ENCODE measurements around the gene WDR45B.

Gene WDR45B

DNA sequence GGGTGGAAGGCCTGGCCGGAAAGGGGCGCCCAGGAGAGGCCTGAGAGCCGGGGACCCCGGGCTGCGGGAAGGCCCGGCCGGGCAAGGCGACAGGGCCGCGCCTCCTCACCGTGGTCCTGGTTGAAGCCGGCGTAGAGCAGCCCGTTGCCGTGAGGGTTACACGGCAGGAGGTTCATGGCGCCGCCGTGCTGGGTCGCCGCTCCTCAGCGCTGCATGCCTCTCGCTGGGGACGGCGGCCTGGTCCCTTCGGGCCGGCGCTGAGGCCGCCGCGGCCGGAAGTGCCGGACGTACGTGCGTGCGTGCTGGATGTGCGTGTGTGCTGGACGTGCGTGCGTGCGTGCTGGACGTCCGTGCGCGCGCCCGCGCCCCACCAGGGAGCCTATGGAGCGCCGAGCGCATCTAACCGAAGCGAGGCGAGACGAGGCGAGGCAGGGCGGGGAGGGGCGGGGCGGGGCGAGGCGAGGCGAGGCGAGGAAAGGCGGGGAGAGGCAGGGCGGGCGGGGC is at the start of gene WDR45B:
Gene WDR45B (minus strand): TSS at position 280 of the 504 bp plus-strand sequence. CDS start 104 bp downstream, at position 176.
- DNase-seq (peak; percentile 91 to 92), ATAC-seq (peak; percentile 97)
- Mint-ChIP-seq H3K4me1 (peaks cover 39% of the 10 kb centered on the region), H3K27me3 (no peaks in the 10 kb centered on the region), H3K4me3 (peak within 1 kb of the TSS; percentile 87 to 92), H3K27ac (peak within 1 kb of the TSS; percentile 90 to 93), H3K9me3 (no peaks in the 10 kb centered on the region)

DNA sequence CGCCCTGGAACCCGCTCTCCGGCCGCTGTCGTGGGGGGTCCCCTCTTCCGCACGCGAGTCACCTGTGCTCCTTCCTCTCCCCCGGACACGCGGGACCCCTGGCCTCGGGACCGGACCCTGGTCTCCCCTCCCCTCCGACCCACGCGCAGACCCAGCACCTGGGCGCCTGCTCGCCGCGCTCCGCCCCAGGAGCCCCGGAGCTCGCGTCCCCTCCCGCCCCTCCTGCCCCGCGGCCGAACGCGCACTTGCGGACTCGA is 49.5 kb upstream of the WDR45B start:
- H3K4me1 Mint-ChIP-seq = peaks cover 18% of the 10 kb centered on the region
- peaks cover 8 to 11% of the 10 kb centered on the region in 2 donors for H3K9me3 Mint-ChIP-seq
- DNase-seq (no peak), ATAC-seq (no peak)
- peaks cover 12% of the 10 kb centered on the region for H3K27me3 Mint-ChIP-seq
- no peak overlapping the region for H3K27ac Mint-ChIP-seq
- peak overlapping the region; percentile 63 to 75 for H3K4me3 Mint-ChIP-seq

DNA sequence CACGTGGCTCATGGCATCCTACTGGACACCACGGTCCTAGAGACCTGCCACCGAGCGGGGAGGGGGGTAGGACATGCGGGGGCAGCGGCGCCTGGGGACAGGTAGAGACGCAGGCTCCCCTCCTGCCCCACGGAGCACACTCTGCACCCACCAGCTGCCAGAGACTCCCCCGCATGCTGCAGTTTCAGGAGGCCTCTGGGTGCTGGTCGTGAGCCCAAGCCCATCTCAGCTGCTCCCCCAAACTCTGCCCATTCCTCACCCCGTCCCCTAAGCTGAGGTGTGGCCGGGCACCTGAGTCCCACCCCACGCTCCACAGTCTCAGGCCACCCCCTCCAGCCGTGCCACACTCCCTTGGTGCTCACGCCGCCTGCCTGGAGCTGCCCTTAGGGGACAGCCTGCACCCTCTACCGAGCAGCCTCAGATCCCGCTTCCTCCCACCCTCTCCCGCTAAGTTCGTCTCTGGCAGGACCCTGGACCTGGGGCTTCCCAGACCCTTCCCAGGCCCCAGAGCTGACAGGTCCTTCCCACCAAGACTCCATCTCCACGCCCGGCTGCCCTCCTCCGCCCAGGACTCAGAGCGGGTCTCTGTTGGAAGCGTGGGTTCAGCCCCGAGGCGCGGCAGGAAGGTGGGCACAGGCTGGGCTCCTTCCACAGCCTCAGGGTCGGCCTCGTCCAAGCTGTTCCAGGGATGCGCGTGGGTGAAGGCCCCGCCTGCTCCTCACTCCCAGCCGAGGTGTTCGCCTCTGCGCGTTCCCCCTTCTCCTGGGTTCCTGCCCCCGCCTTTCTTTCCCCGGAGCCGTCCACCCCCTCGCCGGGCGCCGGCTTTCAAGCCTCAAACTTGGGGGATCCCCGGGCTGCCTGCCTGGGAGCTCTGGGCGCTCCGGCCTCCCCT is 48.9 kb upstream of the WDR45B start:
- peaks cover 12% of the 10 kb centered on the region for H3K27me3 Mint-ChIP-seq
- peak; percentile 20 to 23 for DNase-seq
- H3K9me3 Mint-ChIP-seq = peaks cover 8 to 11% of the 10 kb centered on the region in 2 donors
- peak overlapping the region; percentile 63 to 75 for H3K4me3 Mint-ChIP-seq
- ATAC-seq = no peak
- H3K4me1 Mint-ChIP-seq = peaks cover 23% of the 10 kb centered on the region
- no peak overlapping the region for H3K27ac Mint-ChIP-seq

DNA sequence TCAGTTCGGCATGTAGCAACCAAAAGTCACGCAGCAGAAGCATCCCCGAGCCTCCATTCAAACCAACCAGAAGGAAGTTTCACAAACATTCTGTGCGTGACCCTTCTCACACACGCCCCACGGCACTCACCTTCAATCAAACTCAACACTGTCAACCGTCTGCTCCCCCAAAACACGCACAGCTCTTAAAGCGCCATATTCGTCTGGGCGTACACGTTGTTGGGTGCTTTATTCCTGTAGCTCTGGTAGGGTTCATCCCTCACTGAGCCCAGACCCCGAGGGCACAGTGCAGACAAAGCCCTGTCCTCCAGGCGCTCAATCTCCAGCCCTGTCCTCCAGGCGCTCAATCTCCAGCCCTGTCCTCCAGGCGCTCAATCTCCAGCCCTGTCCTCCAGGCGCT is 48.0 kb upstream of the WDR45B start:
- H3K27me3 Mint-ChIP-seq = peaks cover 12% of the 10 kb centered on the region
- peaks cover 8 to 11% of the 10 kb centered on the region in 2 donors for H3K9me3 Mint-ChIP-seq
- H3K4me1 Mint-ChIP-seq = peaks cover 32% of the 10 kb centered on the region
- H3K4me3 Mint-ChIP-seq = no peak overlapping the region
- no peak for DNase-seq
- ATAC-seq = no peak
- H3K27ac Mint-ChIP-seq = no peak overlapping the region

DNA sequence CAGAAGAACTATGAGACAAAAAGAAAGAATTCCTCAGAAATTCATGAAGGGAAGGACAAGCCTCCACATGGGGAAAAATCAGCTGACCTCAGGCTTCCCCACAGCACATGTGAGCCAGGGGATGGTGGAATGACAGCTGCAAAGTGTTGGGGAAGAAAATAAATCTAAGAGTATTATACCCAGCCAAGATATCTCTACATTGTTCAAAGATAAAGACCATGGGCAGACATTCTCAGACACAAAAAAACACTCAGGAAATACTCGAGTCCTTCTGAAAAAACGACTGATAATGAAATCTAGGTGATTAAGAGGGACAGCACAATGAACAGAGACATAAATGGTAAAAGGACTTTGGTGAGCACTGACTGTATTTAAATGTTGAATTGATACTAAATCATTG is 46.4 kb upstream of the WDR45B start:
- ATAC-seq (no peak), DNase-seq (no peak)
- Mint-ChIP-seq H3K4me1 (peaks cover 48% of the 10 kb centered on the region), H3K27ac (no peak overlapping the region), H3K4me3 (no peak overlapping the region), H3K9me3 (peaks cover 8 to 11% of the 10 kb centered on the region in 2 donors), H3K27me3 (peaks cover 12% of the 10 kb centered on the region)

DNA sequence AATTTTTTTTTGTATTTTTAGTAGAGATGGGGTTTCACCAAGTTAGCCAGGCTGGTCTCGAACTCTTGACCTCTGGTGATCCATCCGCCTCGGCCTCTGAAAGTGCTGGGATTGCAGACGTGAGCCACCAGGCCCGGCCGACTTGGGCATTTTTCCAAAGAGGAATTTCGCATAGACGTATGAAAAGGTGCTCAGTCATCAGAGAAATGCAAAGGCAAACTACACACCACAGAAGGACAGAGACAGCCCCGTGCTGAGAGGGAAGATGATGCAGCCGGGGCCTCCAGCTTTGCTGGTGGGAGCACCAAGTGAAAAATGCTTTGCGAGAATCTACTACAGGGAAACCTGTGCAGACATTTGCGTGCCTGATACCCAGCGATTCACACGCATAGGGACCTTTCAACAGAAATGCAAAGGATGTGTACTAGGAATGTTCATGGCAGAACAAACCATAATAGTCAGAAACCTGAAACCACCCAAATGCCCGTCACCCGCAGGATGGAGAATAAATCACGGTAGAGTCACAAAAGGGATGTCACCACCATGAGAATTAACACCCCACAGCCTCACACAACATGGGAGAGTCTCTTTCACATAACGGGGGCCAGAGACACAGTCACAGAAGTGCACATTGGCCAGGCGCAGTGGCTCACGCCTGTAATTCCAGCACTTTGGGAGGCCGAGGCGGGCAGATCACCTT is 45.1 kb upstream of the WDR45B start:
- Mint-ChIP-seq H3K9me3 (peaks cover 8 to 11% of the 10 kb centered on the region in 2 donors), H3K27ac (no peak overlapping the region), H3K4me3 (no peak overlapping the region), H3K27me3 (peaks cover 12% of the 10 kb centered on the region), H3K4me1 (peaks cover 40% of the 10 kb centered on the region)
- ATAC-seq (no peak), DNase-seq (no peak)

DNA sequence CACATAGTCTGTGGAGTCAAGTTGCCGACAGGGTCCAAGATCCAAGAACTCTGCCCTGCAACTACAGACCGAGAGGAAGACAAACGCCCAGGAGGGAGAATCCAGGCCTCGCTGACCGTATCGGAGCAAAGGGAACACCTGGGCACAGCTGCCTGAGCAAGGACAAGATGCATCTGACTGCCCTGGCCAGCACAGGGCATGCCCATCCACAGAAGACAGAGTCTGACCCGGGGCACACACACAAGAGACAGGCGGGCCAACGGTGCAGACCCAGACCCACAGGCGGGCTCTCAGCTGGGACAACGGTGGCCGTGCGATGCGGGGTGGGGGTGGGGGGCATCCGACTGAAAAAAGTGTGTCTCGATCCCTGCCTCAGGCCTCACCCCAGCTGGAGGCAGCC is 44.0 kb upstream of the WDR45B start:
- DNase-seq = no peak
- H3K4me3 Mint-ChIP-seq = peak overlapping the region in 1 of 2 donors; percentile 39
- no peak for ATAC-seq
- H3K9me3 Mint-ChIP-seq = peaks cover 8 to 11% of the 10 kb centered on the region in 2 donors
- peaks cover 37% of the 10 kb centered on the region for H3K4me1 Mint-ChIP-seq
- H3K27me3 Mint-ChIP-seq = peaks cover 9% of the 10 kb centered on the region
- no peak overlapping the region for H3K27ac Mint-ChIP-seq

DNA sequence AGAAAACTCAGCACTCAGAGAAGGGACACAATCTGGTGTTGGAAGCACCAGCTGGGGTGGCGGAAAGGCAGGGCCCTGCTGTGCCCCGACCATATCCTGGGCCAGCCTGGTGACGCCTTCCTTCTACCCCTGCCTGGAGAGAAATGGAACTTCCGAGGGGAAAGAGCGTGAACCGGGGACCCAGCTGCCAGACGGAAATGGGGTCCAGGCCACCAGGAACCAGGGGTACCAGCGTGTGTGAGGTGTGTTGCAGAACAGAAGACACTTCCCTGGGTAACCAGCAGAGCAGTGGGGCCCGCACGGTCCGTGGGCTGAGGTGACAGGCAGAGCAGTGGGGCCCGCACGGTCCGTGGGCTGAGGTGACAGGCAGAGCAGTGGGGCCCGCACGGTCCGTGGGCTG is 43.5 kb upstream of the WDR45B start:
- peak; percentile 61 for ATAC-seq
- peak overlapping the region; percentile 58 to 61 for H3K4me3 Mint-ChIP-seq
- peaks cover 32% of the 10 kb centered on the region for H3K4me1 Mint-ChIP-seq
- H3K27me3 Mint-ChIP-seq = peaks cover 3% of the 10 kb centered on the region
- H3K27ac Mint-ChIP-seq = peak overlapping the region in 1 of 2 donors; percentile 33
- DNase-seq = no peak
- peaks cover 8 to 11% of the 10 kb centered on the region in 2 donors for H3K9me3 Mint-ChIP-seq

DNA sequence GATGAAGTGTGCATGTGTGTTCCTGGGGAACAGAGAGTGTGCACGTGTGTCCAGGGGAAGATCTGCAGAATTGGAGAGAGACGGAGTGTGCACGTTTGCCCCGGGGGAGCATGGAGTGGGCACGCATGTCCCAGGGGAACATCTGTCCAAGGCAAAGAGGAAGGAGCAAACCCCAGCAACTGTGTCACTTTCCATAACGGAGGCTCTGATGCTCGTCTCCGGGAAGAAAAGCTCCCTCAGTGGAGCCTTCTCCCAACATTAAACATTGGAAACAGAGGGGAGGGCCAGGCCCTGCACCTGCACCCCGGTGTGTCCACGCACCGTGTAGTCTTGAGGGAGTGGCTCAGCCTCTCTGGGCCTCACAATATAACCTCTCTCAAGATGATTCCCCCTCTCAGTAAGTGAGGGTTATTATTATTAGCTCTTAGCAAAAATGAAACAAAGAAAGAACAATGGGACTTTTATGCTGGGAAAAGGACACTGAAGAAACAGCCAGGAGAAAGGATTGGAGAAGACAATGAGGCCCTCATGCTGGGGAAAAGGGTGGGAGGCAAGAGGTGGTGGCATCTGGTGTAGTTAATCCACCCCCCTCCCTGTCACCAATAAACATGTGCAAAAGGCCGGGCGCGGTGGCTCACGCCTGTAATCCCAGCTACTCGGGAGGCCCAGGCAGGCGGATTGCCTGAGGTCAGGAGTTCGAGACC is 42.7 kb upstream of the WDR45B start:
- H3K4me3 Mint-ChIP-seq = peak overlapping the region in 1 of 2 donors; percentile 58
- peak overlapping the region in 1 of 2 donors; percentile 33 for H3K27ac Mint-ChIP-seq
- no peak for DNase-seq
- no peak for ATAC-seq
- no peaks in the 10 kb centered on the region for H3K27me3 Mint-ChIP-seq
- peaks cover 30% of the 10 kb centered on the region for H3K4me1 Mint-ChIP-seq
- peaks cover 8 to 11% of the 10 kb centered on the region in 2 donors for H3K9me3 Mint-ChIP-seq

DNA sequence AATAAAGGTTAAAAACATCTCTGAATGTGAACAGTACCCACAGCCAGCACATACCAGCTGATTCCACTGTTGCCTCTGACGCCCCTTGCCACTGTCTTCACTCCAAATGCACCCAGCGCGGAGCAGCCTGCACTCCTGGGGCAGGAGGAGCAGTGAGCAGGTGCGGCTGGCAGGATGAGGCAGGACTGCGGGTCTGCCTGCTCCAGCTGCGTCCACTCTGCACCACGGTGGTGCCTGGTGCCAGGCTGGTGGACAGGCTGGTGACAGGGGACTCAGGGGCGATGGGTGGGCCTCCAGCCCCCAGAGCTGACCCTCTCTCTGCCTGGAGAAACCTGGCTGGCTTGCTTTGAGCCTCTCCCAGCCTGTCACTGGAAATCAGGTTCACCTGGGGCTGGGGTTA is 40.8 kb upstream of the WDR45B start:
- peaks cover 0 to under 1% of the 10 kb centered on the region in 2 donors for H3K9me3 Mint-ChIP-seq
- DNase-seq = no peak
- no peaks in the 10 kb centered on the region for H3K27me3 Mint-ChIP-seq
- no peak overlapping the region for H3K4me3 Mint-ChIP-seq
- H3K4me1 Mint-ChIP-seq = peaks cover 30% of the 10 kb centered on the region
- ATAC-seq = no peak
- H3K27ac Mint-ChIP-seq = no peak overlapping the region

DNA sequence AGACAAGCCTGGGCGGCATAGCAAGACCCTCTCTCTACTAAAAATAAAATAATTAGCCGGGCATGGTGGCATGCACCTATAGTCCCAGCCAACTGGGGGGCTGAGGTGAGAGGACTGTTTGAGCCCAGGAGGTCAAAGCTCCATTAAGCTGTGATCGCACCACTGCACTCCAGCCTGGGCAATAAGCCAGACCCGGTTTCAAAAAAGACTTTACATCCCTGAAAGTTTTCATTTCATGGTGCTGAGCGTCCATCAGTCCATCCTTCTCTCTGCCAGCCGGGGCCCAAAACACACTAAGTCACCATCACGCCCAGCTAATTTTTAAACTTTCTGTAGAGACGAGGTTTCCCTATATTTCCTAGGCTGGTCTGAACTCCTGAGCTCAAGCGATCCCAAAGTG is 39.6 kb upstream of the WDR45B start:
- no peak for DNase-seq
- Mint-ChIP-seq H3K4me1 (peaks cover 30% of the 10 kb centered on the region), H3K27me3 (no peaks in the 10 kb centered on the region)

DNA sequence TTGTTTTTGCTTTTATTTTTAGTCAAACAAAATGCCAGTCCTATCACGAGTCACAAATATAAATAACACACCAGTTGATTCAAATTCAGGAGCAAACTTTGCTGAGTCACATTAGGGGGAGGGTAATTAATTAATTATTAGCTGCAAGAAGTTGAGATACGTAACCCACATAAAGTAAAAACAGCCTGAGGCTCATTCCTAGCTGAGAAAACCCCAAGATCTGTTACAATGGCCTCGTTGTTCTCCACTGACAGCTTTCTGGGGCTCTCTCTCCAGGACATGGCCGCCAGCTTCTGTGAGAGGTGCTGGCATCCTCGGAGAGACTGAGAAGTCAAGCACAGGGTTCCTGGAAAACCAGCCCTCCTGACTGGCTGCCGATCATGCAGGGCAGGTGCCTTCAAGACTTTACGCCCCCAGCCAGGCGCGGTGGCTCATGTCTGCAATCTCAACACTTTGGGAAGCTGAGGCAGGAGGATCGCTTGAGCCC is 39.2 kb upstream of the WDR45B start:
- H3K27ac Mint-ChIP-seq = peak overlapping the region in 1 of 2 donors; percentile 59
- H3K4me1 Mint-ChIP-seq = peaks cover 28% of the 10 kb centered on the region

More for the DNA sequence above, 39.6 kb upstream of the WDR45B start:
- H3K9me3 Mint-ChIP-seq = no peaks in the 10 kb centered on the region
- no peak for ATAC-seq
- H3K27ac Mint-ChIP-seq = no peak overlapping the region
- H3K4me3 Mint-ChIP-seq = no peak overlapping the region

DNA sequence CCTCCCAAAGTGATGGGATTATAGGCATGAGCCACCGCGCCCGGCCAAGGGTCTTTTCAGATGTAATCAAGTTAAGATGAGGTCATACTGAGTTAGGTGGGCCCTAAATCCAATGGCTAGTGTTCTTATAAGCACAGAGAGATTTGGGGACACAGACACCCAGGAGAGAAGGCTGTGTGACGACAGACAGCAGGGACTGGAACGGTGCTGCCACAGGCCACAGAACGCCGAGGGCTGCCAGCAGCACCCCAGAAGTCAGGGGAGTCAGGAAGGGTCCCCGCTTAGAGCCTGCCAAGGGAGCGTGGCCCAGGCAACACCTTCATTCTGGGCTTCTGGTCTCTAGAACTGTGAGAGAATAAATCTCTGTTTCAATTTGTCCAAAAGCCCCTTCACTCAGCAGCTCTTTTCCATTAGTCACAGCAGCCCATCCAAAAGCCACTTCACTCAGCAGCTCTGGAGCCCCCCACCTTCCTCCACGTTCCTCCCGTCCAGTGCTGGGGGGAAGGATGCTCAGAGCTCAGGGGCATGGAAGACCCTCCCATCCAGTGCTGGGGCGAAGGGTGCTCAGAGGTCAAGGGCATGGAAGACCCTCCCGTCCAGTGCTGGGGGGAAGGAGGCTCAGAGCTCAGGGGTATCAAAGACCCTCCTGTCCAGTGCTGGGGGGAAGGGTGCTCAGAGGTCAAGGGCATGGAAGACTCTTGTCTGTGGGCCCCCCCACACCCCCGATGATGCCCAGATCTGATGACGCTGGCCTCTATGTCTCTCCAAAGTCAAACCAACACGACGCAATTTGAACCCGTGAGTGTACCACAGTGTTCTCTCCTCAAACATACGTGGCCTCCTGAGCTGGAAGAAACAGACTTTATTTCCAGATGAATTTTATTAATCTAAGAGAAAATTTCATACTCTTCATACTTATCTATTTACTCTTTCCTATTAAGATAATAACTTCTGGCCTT is 38.4 kb upstream of the WDR45B start:
- peaks cover 20% of the 10 kb centered on the region for H3K4me1 Mint-ChIP-seq
- ATAC-seq (no peak), DNase-seq (no peak)
- no peaks in the 10 kb centered on the region for H3K9me3 Mint-ChIP-seq
- H3K4me3 Mint-ChIP-seq = no peak overlapping the region
- no peaks in the 10 kb centered on the region for H3K27me3 Mint-ChIP-seq
- H3K27ac Mint-ChIP-seq = peak overlapping the region in 1 of 2 donors; percentile 59

More for the DNA sequence above, 39.2 kb upstream of the WDR45B start:
- no peaks in the 10 kb centered on the region for H3K9me3 Mint-ChIP-seq
- H3K27me3 Mint-ChIP-seq = no peaks in the 10 kb centered on the region
- DNase-seq = no peak
- no peak overlapping the region for H3K4me3 Mint-ChIP-seq
- no peak for ATAC-seq

DNA sequence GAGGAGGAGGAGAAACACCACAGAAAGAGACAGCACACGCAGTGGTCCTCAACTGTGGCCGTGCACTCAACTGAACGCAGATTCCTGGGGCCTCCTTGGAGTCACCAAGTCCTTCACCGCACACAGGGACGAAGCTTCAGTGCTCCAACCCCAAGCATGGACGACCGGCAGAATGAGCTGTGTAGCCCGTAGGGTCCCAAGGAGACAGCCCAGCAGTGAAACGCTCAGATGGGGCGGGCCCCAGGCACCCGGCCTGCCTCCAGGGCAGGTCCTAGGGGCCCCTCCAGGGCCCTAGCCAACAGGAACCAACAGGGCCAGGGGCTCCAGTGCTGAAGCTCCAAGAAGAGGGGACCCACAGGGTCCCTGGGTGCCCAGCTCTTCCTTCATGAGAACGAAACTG is 37.0 kb upstream of the WDR45B start:
- H3K9me3 Mint-ChIP-seq = no peaks in the 10 kb centered on the region
- H3K27ac Mint-ChIP-seq = no peak overlapping the region
- peaks cover 6% of the 10 kb centered on the region for H3K4me1 Mint-ChIP-seq
- DNase-seq = no peak
- H3K4me3 Mint-ChIP-seq = no peak overlapping the region
- no peaks in the 10 kb centered on the region for H3K27me3 Mint-ChIP-seq
- ATAC-seq = no peak

All from stimulated activated naive CD8-positive, alpha-beta T cell treated with anti-CD3 and anti-CD28 coated beads, Interleukin-15, amount 100 ng/mL, for 72 hours (primary cell).